A673 (cell line): Measurements from ENCODE around the gene MRPL51. TPM values are rescaled to one million over a fixed set of nuclear protein-coding genes. Genes with fewer than 3 reads are reported as not detected.
A peak's percentile ranks its signal among the peaks of the same experiment; 100 is the strongest.
"Not testable (repeated sequence)": the region's sequence is repeated elsewhere in the genome, so short reads cannot be mapped to it uniquely, and the experiment has no call there.

Source experiments
- BruUV-seq: library from RNA; stranded (reverse); fragments of 400-500 nt; replicated peaks from 2 replicates; lab custom pipeline; 2021; lab: Mats Ljungman, UMichigan
- CTCF ChIA-PET: fragments of 300-600 bp; sonication (Branson Sonifier 250); formaldehyde crosslinking; loops from one replicate; lab custom pipeline; 2022; ENCODE audit warnings: antibody characterized with exemption; lab: Charles Lee
- POLR2A ChIA-PET: fragments of 300-600 bp; sonication (Branson Sonifier 250); formaldehyde crosslinking; loops from one replicate; lab custom pipeline; 2022; ENCODE audit warnings: antibody characterized with exemption; ENCODE audit not compliant: low non-redundant PET; lab: Charles Lee
- DNase-seq: peaks from one replicate; pipeline ENCODE4 v3.0.0-alpha.2; 2015; ENCODE audit warnings: low spot score
- H3K27ac ChIP-seq: fragments of 200-600 bp; sonication (generic); 2 replicates; pipeline ENCODE4 v1.5.1; 2016; ENCODE audit warnings: mixed run types, low read depth, mild to moderate bottlenecking, mixed read lengths, antibody characterized with exemption, low read length; ENCODE audit not compliant: poor library complexity, severe bottlenecking
- H3K27me3 ChIP-seq: fragments of 200-600 bp; sonication (generic); replicated peaks from 2 replicates; pipeline ENCODE4 v1.6.1; 2017; ENCODE audit warnings: mixed run types, low read depth, mild to moderate bottlenecking, mixed read lengths, antibody characterized with exemption, low read length; ENCODE audit not compliant: insufficient read depth, poor library complexity
- H3K36me3 ChIP-seq: fragments of 200-600 bp; sonication (generic); 2 replicates; pipeline ENCODE4 v1.6.1; 2016; ENCODE audit warnings: mixed run types, mild to moderate bottlenecking, mixed read lengths, antibody characterized with exemption, low read length; ENCODE audit not compliant: insufficient read depth, poor library complexity, severe bottlenecking
- H3K4me1 ChIP-seq: fragments of 200-600 bp; sonication (generic); 2 replicates; pipeline ENCODE4 v1.6.1; 2017; ENCODE audit warnings: mixed run types, mild to moderate bottlenecking, mixed read lengths, antibody characterized with exemption, low read length; ENCODE audit not compliant: insufficient read depth, poor library complexity, severe bottlenecking
- H3K4me3 ChIP-seq: fragments of 200-600 bp; sonication (generic); 2 replicates; pipeline ENCODE4 v1.5.1; 2016; ENCODE audit warnings: low read depth, mixed run types, mild to moderate bottlenecking, mixed read lengths, low read length; ENCODE audit not compliant: poor library complexity, severe bottlenecking
- H3K9me3 ChIP-seq: fragments of 200-600 bp; sonication (generic); 2 replicates; pipeline ENCODE4 v1.6.1; 2016; ENCODE audit warnings: mixed run types, low read depth, mild to moderate bottlenecking, mixed read lengths, antibody characterized with exemption, low read length; ENCODE audit not compliant: poor library complexity, severe bottlenecking
- EZH2 ChIP-seq: fragments of 200-600 bp; sonication (generic); IDR thresholded peaks from 2 replicates; pipeline ENCODE4 v1.6.1; 2017; ENCODE audit warnings: borderline replicate concordance, low read depth, mild to moderate bottlenecking, mixed read lengths, antibody characterized with exemption, low read length; ENCODE audit not compliant: poor library complexity, severe bottlenecking
- intact Hi-C: fragments of 100-400 bp; cut with micrococcal nuclease; formaldehyde crosslinking; loops from one replicate; pipeline ENCODE4 v1.10.0; 2022; ENCODE audit not compliant: unreplicated experiment
- total RNA-seq: library from RNA; stranded (reverse); gene quantifications from 2 replicates; pipeline ENCODE4 v1.2.3, GENCODE V29; 2021
- TF ChIP-seq, protein P1 (sequence below): fragments of 300-800, 200-600 bp; sonication (generic); conservative IDR thresholded peaks from 2 replicates; pipeline ENCODE4 v1.5.1; 2017; ENCODE audit warnings: low read depth, mild to moderate bottlenecking, antibody characterized with exemption, low read length, moderate library complexity, mixed read lengths

Gene MRPL51
- total RNA-seq, 1 experiment from 2014 or later: 401 TPM

DNA sequence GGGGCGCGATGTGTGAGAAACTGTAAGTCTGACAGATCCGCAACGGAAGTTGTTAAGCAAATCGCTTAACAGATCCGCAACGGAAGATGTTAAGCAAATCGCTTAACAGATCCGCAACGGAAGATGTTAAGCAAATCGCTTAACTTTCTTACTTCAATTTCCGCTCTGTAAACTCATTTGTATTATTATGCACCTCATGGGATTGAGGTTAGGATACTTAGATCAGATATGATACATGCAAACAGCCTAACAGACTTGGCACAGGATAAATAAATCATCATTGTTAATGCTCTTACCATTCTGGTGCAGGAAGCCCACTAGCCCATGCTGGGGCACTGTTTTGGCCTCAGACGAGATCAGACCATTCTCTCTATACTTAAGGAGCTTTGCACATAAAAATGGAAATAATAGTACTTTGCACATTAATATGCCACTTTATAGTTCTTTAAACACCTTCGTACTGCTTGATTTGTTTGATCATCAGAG is 1.2 kb upstream of the MRPL51 start:
- no peak for DNase-seq
- POLR2A ChIA-PET: interaction anchor here (1.0 kb wide), 1 partner anchor 21 kb away, joined by 3 read pairs; no protein-coding TSS in a partner anchor

DNA sequence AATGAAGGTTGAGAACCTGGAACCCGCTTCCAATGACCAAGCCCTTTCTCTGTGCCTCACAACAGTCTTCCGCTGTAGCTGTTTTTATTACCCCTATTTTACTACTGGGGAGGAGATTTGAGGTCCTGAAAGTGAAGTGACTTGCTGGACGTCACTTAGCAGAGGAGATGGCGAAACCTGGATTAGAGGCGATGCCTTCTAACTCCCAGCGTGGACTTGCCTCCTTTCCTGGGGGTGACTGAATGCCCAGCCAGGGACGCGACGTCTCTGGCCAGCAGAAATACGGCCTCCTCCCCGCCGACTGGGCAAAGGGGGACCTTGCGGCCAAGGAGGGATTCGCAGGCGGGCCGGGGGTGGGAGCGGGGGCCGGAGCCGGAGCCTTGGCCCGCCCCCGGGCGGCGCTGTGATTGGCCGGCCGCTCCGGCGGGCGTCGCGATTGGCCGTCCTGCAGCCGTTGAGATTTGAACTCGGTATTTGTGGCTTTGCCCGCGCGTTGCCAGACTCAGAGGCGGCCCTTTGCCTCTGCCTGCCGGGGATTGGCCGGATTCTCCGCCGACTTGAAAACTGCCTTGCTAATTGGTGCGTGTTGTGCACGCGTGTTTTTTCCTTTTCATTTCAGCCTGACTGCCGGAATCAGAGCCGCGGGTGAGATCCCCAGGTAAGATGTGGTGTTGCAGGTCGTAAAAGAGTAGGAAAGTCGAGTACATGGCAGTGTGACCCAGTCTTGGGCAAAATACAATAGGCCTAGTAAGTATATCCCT is 615 bp upstream of the MRPL51 start, which contains the start of gene NCAPD2:
TSS of gene NCAPD2 (plus strand) at position 606 of the 761 bp plus-strand sequence. CDS start 997 bp downstream, outside the sequence.
- peak; percentile 99 for DNase-seq
- Histone ChIP-seq H3K9me3 (no peaks in the 10 kb centered on the region), H3K4me1 (peaks cover 18% of the 10 kb centered on the region), H3K27me3 (no peaks in the 10 kb centered on the region), H3K36me3 (peaks cover 35% of the 10 kb centered on the region), H3K27ac (peak within 1 kb of the TSS; percentile 97), H3K4me3 (peak within 1 kb of the TSS; percentile 86)
- TF ChIP-seq, protein P1, sequence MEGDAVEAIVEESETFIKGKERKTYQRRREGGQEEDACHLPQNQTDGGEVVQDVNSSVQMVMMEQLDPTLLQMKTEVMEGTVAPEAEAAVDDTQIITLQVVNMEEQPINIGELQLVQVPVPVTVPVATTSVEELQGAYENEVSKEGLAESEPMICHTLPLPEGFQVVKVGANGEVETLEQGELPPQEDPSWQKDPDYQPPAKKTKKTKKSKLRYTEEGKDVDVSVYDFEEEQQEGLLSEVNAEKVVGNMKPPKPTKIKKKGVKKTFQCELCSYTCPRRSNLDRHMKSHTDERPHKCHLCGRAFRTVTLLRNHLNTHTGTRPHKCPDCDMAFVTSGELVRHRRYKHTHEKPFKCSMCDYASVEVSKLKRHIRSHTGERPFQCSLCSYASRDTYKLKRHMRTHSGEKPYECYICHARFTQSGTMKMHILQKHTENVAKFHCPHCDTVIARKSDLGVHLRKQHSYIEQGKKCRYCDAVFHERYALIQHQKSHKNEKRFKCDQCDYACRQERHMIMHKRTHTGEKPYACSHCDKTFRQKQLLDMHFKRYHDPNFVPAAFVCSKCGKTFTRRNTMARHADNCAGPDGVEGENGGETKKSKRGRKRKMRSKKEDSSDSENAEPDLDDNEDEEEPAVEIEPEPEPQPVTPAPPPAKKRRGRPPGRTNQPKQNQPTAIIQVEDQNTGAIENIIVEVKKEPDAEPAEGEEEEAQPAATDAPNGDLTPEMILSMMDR: 0 out of 2 replicates have a peak, but pooled peaks have one; percentile 14
- TF ChIP-seq EZH2: no peak
- CTCF ChIA-PET: interaction anchor here (1.0 to 1.5 kb wide), 3 partner anchors 22 to 44 kb away, joined by 3 read pairs; partner anchors contain the start of gene VAMP1
- POLR2A ChIA-PET: interaction anchor here (0.7 to 1.0 kb wide), 2 partner anchors 21 to 40 kb away, joined by 3 read pairs; partner anchors contain the start of gene GAPDH
- intact Hi-C loops: no loop called here
- no TSS peak for BruUV-seq

More for the DNA sequence above, 1.2 kb upstream of the MRPL51 start:
- Histone ChIP-seq H3K4me3 (peak overlapping the region; percentile 86), H3K9me3 (no peaks in the 10 kb centered on the region), H3K27me3 (no peaks in the 10 kb centered on the region), H3K36me3 (peaks cover 41% of the 10 kb centered on the region), H3K27ac (peak overlapping the region; percentile 97), H3K4me1 (peaks cover 18% of the 10 kb centered on the region)
- intact Hi-C loops: no loop called here
- TF ChIP-seq, protein P1: peak; percentile 35; the same call in 1 of the 2 replicates
- no peak for TF ChIP-seq EZH2
- BruUV-seq: TSS peak; percentile 66
- CTCF ChIA-PET: interaction anchor here (1.5 kb wide), 1 partner anchor 23 kb away, joined by 3 read pairs; the partner anchor contains the start of gene VAMP1

DNA sequence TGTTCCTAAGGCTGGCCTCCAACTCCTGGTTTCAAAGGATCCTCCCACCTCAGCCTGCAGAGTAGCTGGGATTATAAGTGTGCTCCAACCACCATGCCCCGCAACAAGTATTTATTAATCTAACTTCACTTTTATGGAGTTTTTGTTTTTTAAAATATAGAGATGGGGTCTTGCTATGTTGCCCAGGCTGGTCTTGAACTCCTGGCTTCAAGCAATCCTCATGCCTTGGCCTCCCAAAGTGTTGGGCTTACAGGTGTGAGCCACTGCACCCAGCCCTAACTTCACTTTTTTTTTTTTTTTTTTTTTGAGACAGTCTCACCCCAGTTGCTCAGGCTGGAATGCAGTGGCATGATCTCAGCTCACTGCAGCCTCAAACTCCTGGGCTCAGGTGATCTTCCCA is 2.4 kb downstream of the MRPL51 start:
- BruUV-seq, DNase-seq, H3K27me3 ChIP-seq, POLR2A ChIA-PET, CTCF ChIA-PET, H3K4me3 ChIP-seq, intact Hi-C loops, H3K27ac ChIP-seq, H3K9me3 ChIP-seq: not testable (repeated sequence)
- peaks cover 17% of the 10 kb centered on the region for H3K4me1 ChIP-seq
- H3K36me3 ChIP-seq: peaks cover 12% of the 10 kb centered on the region
